RPMI7951 (cell line): ENCODE data around the gene ATP6AP2. TPM values are rescaled to one million over a fixed set of nuclear protein-coding genes. Genes with fewer than 3 reads are reported as not detected.
A peak's percentile ranks its signal among the peaks of the same experiment; 100 is the strongest.

ENCODE experiments used
- DNase-seq: peaks from one replicate; pipeline ENCODE4 v3.0.0-alpha.2; 2012; ENCODE audit warnings: low read depth
- total RNA-seq: library from RNA; depleted of rRNA; stranded (reverse); fragments of >200 nt; shearing (Covaris generic); gene quantifications from 2 replicates; pipeline ENCODE4 v1.2.3, GENCODE V29; 2014; rRNA removed

Gene ATP6AP2
- total RNA-seq, 1 experiment from 2014 or later, result 233 TPM

DNA sequence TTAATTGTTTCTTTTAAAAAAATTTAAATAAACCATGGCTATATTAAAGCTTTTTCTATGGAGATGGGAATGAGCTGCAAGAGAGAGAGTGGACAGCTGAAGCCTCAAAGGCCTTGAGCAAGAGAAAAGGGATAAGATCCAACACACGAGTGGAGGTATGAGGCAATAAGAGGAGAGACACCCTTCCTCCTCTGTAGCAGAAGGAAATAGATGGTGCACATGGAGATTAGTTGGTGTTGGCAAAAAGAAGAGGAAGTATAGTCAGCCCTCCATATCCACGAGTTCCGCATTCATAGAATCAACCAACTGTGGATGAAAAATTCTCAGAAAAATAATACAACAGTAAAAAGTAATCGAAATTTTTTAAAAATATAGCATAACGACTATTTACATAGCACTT is 63.4 kb downstream of the ATP6AP2 start:
- peak; percentile 26 for DNase-seq

DNA sequence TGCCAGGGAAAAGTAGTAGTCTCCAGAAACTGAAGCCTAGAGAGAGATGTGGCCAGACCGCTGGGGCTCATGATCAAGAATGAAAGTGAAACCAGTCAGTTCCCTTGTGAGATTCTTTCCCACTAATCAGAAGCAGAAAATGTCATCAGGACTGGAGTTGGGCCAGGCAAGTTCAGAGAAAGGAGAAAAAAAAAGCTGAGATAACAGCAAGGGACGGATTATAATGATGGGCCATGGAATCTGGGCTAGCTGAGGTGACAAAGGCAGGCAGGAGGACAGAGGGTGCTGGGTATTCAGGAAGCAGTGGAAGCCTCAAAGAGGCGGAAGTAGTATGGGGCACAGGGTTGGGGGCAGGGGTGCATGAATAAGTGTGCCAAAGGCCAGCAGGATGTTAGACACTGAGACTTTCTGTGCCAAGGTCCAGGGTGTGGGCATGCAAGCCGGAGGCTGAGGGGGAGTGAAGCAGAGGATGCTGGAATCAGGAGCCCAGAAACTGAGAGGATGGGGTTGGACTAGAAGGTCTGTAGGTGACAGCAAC is 64.1 kb downstream of the ATP6AP2 start:
- peak; percentile 86 for DNase-seq

DNA sequence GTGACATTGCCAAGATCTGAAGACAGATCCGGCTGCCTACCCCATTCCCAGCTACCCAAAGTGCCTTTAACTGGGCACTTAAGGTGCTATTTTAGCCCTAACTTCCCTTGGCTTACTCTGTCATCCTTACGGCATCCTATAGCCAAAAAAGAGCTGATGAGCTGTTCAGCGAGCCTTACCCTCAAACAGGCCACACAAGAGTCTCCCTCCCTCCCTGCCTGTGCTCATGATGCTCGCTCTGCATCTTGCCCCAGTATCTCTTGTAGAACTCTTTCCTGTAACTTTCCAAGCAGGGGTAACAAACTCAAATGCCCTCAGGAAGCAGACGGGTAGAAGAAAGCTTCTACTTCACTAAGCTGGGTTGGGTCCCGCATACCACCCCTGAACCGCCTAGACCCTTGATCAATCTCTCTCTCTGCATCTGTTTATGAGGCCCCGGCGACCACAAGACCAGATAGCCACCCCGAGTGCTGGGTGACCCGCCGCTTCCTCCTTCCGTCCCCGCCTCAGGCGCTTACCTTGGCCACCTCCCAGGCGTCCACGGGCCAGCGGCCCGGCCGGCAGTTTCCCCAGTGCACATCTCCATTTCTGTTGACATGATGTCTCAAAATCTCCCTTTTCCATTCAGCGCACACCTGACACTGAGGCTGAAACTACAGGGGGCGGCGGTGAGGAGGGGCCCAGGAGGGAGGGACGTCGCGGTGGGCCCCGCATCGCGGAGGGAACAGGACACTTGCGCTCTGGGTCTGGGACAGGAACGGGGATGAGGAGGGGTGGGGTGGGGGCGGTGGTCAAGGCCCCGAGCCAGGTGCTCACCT is 65.9 kb downstream of the ATP6AP2 start:
- peak; percentile 63 for DNase-seq

DNA sequence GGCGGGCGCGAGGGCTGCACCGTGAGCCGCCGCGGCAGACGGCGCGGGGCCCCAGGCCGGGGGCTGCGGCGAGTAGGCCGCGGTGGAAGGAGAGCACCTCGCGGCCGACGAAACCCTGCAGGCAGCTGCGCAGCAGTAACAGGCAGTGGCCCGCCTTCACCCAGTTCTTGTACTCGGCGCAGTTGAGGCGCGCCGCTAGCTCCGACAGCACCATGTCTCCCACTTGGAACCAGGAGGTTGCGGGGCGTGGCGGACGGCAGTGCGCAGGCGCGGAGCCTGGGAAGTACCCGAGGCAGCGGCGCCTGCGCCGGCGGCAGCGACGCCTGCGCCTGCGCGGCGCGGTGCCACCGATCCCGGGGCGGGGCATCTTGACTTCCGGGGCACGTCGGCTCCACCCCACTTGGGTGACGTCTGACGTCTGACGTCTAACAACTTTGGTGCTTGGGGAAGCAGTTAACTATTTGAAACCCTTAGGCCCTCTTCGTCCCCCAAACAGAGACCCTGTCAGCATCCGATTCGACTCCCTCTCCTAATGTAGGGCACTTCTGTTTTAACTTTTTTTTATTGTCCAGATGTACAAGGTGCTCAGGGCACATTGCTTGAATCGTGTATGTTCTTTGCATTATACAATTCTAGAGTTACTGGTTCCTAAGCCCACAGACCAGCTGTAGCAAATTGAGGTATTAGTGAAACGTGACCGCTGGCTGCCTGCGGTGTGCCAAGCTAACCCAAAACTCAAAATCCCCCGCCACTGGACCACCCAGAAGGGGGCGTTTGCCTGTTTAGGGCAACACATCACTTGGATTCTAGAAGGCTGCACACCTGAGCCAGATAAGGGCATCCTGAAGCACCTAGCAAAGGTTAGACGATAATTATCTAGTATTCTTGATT is 66.8 kb downstream of the ATP6AP2 start, which contains the start of gene CXorf38:
Gene CXorf38, minus strand, starts transcription at position 255 of the 891 bp plus-strand sequence. Its CDS starts 41 bp downstream, at position 214.
- peak; percentile 87 for DNase-seq

DNA sequence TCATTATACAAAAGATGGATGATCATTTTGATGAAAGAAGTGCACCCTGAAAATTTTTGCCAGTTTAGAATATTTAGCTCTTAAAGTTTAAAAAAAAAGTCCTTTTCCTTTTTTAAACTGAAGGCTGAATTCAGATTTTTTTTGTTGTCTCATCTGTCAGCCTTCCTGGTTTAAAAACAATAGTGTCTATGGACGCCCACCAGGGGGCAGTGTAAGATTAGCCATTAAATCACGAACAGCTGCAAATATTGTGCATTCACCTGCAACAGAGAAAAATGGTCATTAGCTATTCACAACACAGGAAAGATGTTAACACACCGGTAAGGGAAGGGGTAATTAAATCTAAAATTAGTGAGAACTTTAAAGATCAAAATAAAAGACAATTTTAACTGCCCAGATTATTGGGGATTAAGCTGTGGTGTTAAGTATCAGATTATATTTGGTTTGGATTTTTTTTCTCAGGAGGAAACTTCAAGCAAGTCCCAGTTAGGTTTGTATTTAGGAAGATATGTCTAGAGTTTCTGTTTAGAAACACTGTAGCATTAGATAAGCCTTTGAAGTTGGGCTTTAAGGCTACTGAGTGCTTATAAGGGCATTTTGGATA is 71.0 kb downstream of the ATP6AP2 start:
- DNase-seq, result peak; percentile 58

DNA sequence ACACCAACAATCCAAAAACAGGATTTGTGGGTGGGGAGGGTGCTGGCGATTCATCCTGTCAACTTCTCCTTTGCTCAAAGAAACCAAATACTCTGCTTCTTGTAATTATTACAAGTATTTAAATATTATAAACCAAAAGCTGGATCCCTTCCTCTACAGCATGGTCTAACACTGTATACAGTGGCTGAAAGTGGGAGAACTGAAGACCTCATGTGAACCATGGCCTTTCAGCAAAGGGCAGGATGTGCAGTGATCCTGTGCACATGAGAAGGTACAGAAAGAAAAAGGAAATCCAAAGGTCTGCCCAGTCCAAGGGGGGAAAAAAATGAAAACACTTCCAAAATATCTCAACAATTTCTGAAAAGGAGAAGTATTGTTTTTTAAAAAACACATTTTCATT is 71.9 kb downstream of the ATP6AP2 start:
- no peak for DNase-seq

DNA sequence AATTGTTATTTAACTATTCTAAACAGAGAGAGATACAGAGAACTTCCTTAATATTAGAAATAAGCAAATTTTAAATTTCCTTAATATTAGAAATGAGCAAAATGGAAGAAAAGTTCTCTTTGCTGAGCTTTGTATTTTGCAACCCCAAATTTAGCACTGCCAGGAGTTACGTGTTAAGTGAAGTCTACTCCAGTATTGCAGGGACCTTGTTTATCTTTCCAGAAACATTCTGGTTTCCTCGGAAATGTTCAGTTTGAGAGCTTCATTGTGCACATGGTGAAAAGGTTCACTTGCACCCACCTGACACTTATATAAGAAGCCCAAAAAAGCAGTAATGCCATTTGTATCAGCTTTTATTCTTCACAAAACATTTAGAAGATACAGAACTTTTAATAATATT is 72.8 kb downstream of the ATP6AP2 start:
- DNase-seq, result no peak

Other genes with a start within 250 kb of the ATP6AP2 start
- not detected in 2 replicates for gene MPC1L, start 42.5 kb downstream of the ATP6AP2 start, total RNA-seq
- 18.9 and 25.5 TPM in 2 replicates for gene CXorf38, start 66.6 kb downstream of the ATP6AP2 start, total RNA-seq
- gene MED14, start 154.6 kb downstream of the ATP6AP2 start, total RNA-seq, result 22.2 and 41.7 TPM in 2 replicates